Sigmoid colon (tissue), 7 donors: ENCODE results near the gene MAEA. TPM values are rescaled to one million over a fixed set of nuclear protein-coding genes. Genes with fewer than 3 reads are reported as not detected.

Experiments
- DNase-seq: peaks from one replicate; pipeline ENCODE4 v3.0.0-alpha.2; 2019
- H3K27ac ChIP-seq, 4 donors: fragments of 200-600 bp; sonication (generic); one replicate each; pipeline ENCODE4 v1.5.1; 2016 to 2019; ENCODE audit warnings: mild to moderate bottlenecking in 1 of 4
- H3K27me3 ChIP-seq, 3 donors: fragments of 200-600 bp; sonication (generic); one replicate each; pipeline ENCODE4 v1.5.1; 2019; ENCODE audit warnings: mild to moderate bottlenecking in 1 of 3
- H3K36me3 ChIP-seq, 4 donors: fragments of 200-600 bp; sonication (generic); one replicate each; pipeline ENCODE4 v1.5.1; 2016 to 2019
- H3K4me1 ChIP-seq, 4 donors: fragments of 200-600 bp; sonication (generic); one replicate each; pipeline ENCODE4 v1.5.1; 2017 to 2019
- H3K4me3 ChIP-seq, 4 donors: fragments of 200-600 bp; sonication (generic); one replicate each; pipeline ENCODE4 v1.5.1; 2017 to 2019; ENCODE audit warnings: mild to moderate bottlenecking in 2 of 4, moderate library complexity in 1 of 4
- H3K9me3 ChIP-seq, 4 donors: fragments of 200-600 bp in 3 of 4; sonication (generic) in 3 of 4; one replicate each; pipeline versions ENCODE4 v1.5.1 to v1.6.1; 2013 to 2019
- EP300 ChIP-seq, 4 donors: sonication (generic); formaldehyde crosslinking; IDR thresholded peaks; one replicate each; pipeline ENCODE4 v1.6.1; 2017; ENCODE audit warnings: antibody characterized with exemption in 4 of 4
- POLR2A ChIP-seq, 2 donors: fragments of 450-650 bp; IDR thresholded peaks; one replicate each; pipeline ENCODE4 v1.6.1; 2016; ENCODE audit warnings: antibody characterized with exemption in 2 of 2, mild to moderate bottlenecking in 2 of 2, moderate library complexity in 2 of 2
- POLR2AphosphoS5 ChIP-seq, 4 donors: sonication (generic); formaldehyde crosslinking; IDR thresholded peaks; one replicate each; pipeline ENCODE4 v1.6.1; 2017; ENCODE audit warnings: antibody characterized with exemption in 4 of 4
- WGBS, 2 donors: extraction: QIAGEN DNeasy Blood & Tissue Kit; methylation state at CpG; one replicate each; pipeline ENCODE4 v1.1.7; 2013; 5-methylcytosine and 5-hydroxymethylcytosine counted together
- intact Hi-C: fragments of 100-400 bp; cut with DNase I; formaldehyde crosslinking; loops from one replicate; pipeline ENCODE4 v1.15.1; 2023
- polyA plus RNA-seq, 3 donors: library from polyadenylated mRNA; stranded (reverse); fragments of 200-250 nt; gene quantifications; one replicate each; pipeline ENCODE4 v1.2.3, GENCODE V29; 2013
- total RNA-seq, 4 donors: library from RNA; depleted of rRNA; stranded (reverse); fragments of >200 nt; gene quantifications; one replicate each; pipeline ENCODE4 v1.1.0, GENCODE V29; 2016
- TF ChIP-seq, protein P1 (sequence below), 4 experiments: fragments of 450-650 bp in 3 of 4; fragments of 200-600 bp in 1 of 4; IDR thresholded peaks; one replicate each; pipeline ENCODE4 v1.5.1; 2016 to 2019; ENCODE audit warnings: antibody characterized with exemption in 4 of 4, mild to moderate bottlenecking in 3 of 4, moderate library complexity in 2 of 4
- donor health status: healthy with polysubstance abuse.
- donor health status: Bipolar disorder and iron deficiency.
- donor health status: healthy.

MAEA gene
- total and polyA plus RNA-seq, 7 donors: 44.2 to 89.8 (median 53.0) TPM

DNA sequence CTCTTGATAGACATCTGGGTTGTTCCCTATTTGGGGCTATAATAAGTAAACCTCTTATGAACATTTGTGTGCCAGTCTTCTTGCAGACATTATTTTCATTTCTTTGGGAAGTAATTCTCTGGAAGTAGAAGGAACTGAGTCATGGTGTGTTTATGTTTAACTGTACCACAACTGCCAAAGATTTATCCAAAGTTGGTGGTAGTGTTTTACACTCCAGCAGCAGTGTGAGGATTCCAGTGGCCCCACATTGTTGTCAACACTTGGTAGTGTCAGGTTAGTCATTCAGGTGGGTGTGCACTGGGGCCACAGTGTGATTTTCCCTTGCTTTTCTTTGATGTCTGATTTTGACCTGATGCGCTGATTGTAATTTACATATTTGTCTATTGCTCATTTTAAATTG, 52.3 kb downstream of the MAEA start:
- Histone ChIP-seq H3K27me3 (no peaks in the 10 kb centered on the region), H3K4me3 (no peak overlapping the region), H3K27ac (no peak overlapping the region), H3K4me1 (peaks cover 0 to 14% (median 10%) of the 10 kb centered on the region in 4 donors), H3K36me3 (peaks cover 23 to 50% (median 39%) of the 10 kb centered on the region in 4 donors), H3K9me3 (no peaks in the 10 kb centered on the region)
- TF ChIP-seq POLR2AphosphoS5 (IDR thresholded peaks at IDR 0.05): no peak
- TF ChIP-seq, protein P1, sequence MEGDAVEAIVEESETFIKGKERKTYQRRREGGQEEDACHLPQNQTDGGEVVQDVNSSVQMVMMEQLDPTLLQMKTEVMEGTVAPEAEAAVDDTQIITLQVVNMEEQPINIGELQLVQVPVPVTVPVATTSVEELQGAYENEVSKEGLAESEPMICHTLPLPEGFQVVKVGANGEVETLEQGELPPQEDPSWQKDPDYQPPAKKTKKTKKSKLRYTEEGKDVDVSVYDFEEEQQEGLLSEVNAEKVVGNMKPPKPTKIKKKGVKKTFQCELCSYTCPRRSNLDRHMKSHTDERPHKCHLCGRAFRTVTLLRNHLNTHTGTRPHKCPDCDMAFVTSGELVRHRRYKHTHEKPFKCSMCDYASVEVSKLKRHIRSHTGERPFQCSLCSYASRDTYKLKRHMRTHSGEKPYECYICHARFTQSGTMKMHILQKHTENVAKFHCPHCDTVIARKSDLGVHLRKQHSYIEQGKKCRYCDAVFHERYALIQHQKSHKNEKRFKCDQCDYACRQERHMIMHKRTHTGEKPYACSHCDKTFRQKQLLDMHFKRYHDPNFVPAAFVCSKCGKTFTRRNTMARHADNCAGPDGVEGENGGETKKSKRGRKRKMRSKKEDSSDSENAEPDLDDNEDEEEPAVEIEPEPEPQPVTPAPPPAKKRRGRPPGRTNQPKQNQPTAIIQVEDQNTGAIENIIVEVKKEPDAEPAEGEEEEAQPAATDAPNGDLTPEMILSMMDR (IDR thresholded peaks at IDR 0.05): no peak
- TF ChIP-seq POLR2A (IDR thresholded peaks at IDR 0.05): no peak
- TF ChIP-seq EP300 (IDR thresholded peaks at IDR 0.05): no peak
- intact Hi-C loops: loop anchor here (10.0 kb wide), 1 partner anchor 177 kb away; no protein-coding TSS in a partner anchor
- DNase-seq: no peak
- WGBS, 2 donors: 94 to 100% methylated on average over 1 of the region's 1 CpG

DNA sequence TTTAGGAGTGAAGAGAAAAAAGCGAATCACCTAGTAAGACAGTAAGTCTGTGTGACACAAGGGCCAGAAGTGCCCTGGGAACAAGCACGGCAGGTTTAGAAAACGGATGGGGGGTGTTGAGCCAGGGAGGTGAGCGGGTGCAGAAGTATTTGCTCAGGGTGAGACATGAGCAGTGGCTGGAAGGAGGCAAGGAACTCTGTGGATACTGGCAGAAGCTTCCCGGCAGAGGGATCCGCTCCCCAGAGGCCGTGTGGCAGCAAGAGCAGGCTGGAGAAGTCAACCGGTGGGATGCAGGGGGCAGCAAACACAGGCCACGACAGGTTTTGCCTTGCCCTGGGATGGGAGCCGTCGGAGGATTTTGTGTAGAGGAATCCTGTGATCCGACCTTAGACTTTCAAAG, 55.0 kb downstream of the MAEA start:
- TF ChIP-seq, protein P1 (IDR thresholded peaks at IDR 0.05): no peak
- no peak for TF ChIP-seq EP300 (IDR thresholded peaks at IDR 0.05)
- TF ChIP-seq POLR2AphosphoS5 (IDR thresholded peaks at IDR 0.05): no peak
- TF ChIP-seq POLR2A (IDR thresholded peaks at IDR 0.05): no peak

DNA sequence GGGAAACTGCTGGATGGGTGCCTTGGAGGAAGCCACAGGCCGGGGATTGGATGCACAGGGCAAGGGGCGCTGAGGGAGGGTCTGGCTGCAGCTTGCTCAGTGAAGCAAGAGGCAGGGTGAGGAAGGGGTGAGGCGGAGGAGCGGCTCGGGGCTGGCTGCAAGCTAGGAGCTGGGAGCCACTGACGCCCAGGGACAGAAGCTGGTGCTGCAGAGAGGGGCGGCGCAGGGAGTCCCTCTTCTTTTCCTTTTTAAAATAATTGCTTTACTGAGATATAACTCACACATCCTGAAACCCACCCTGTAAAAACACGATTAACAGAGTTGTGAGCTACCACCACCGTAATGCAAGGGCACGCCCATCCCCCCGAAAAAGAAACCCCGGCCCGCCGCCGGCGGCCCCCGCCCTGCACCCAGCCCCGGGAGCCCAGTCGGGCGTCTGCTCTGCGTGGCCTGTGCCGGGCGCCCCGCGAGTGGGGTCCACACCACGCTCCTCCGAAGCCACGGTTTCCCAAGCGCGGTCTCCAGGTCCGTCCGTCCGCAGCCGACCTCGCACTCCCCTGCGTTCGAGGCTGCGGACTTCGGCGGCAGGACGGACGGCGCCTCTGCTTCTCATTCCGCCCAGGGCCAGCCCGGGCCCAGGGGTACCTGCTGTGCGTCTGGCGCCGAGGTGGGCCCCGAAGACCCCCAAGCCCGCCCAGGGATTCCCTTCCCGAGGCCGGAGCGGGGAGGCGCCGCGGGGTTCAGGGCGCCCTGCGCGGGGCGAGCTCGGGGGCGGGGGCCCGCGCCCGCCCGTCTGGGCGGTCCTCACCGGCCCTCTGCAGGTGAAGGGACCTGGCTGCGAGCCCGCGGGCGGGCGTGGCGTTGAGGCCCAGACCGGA, 56.5 kb downstream of the MAEA start:
- peaks cover 0 to 38% (median 26%) of the 10 kb centered on the region in 4 donors for H3K4me1 ChIP-seq
- WGBS, 2 donors: 0% methylated on average over 76 of the region's 76 CpGs
- H3K9me3 ChIP-seq: no peaks in the 10 kb centered on the region
- peak; percentile 84 for DNase-seq
- intact Hi-C loops: loop anchor here (1.0 to 10.0 kb wide), 5 partner anchors 37 to 366 kb away; partner anchors contain the start of genes CTBP1, MAEA and SLBP
- H3K27ac ChIP-seq: peak overlapping the region; percentile 91 to 99 (median 97)
- H3K4me3 ChIP-seq: peak overlapping the region; percentile 58 to 76 (median 69)
- no peak for TF ChIP-seq EP300 (IDR thresholded peaks at IDR 0.05)
- TF ChIP-seq, protein P1 (IDR thresholded peaks at IDR 0.05): peak in 2 of 4 experiments; percentile 17 to 24
- no peaks in the 10 kb centered on the region for H3K27me3 ChIP-seq
- H3K36me3 ChIP-seq: peaks cover 0 to 19% (median 7%) of the 10 kb centered on the region in 4 donors

More for the DNA sequence above, 55.0 kb downstream of the MAEA start:
- no peak overlapping the region for H3K4me3 ChIP-seq
- peaks cover 6 to 26% (median 14%) of the 10 kb centered on the region in 4 donors for H3K36me3 ChIP-seq
- no peaks in the 10 kb centered on the region for H3K27me3 ChIP-seq
- no peak overlapping the region for H3K27ac ChIP-seq
- WGBS, 2 donors: 69 to 75% methylated on average over 12 of the region's 12 CpGs
- DNase-seq: no peak
- intact Hi-C loops: loop anchor here (5.0 to 10.0 kb wide), 2 partner anchors 180 to 368 kb away; partner anchors contain the start of gene SLBP
- no peaks in the 10 kb centered on the region for H3K9me3 ChIP-seq
- peaks cover 0 to 33% (median 26%) of the 10 kb centered on the region in 4 donors for H3K4me1 ChIP-seq

DNA sequence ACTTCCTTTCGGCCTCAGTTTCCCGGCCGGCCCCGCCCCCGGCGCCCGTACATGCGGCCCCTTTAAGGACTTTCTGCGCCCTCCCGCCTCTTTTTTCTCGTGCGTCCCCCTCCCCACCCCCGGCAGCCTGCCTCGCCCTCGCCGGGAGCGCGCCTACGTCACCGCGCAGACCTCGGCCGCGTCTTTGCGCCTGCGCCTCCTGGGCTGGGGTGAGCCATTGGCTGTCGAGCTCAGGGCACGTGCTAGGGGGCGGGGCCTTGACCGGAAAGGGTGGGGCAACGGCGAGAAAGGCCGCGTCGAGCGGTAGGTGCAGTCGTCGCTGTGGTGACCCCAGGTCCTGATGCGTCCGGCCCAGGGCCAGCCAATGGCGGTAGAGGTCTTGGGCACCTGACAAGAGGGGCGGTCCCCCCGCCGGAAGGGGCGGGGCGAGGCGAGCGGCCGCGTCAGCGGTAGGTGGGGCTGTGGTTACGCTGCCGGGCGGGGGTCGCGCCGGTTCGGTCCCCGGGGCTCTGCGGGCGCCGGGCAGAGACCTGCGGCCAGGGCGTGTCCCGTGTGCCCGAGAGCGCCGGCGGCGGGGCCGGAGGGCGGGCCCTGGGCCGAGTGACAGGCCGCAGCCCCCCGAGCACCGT, 57.2 kb downstream of the MAEA start, which contains the start of gene UVSSA:
UVSSA (plus strand) TSS at position 428 of the 629 bp plus-strand sequence. CDS start 884 bp downstream, outside the sequence.
- WGBS, 2 donors: 0 to 1% methylated on average over 76 of the region's 76 CpGs
- intact Hi-C loops: loop anchor here (1.0 to 10.0 kb wide), 5 partner anchors 38 to 365 kb away; partner anchors contain the start of genes CTBP1, MAEA and SLBP
- peak; percentile 100 for DNase-seq
- TF ChIP-seq POLR2A (IDR thresholded peaks at IDR 0.05): peak in 1 of 2 donors; percentile 17
- TF ChIP-seq, protein P1 (IDR thresholded peaks at IDR 0.05): no peak
- peak in 1 of 4 donors; percentile 82 for TF ChIP-seq EP300 (IDR thresholded peaks at IDR 0.05)
- TF ChIP-seq POLR2AphosphoS5 (IDR thresholded peaks at IDR 0.05): peak; percentile 89 to 96 (median 94)
- Histone ChIP-seq H3K27ac (peak within 1 kb of the TSS; percentile 97 to 100 (median 98)), H3K27me3 (no peaks in the 10 kb centered on the region), H3K36me3 (peaks cover 0 to 11% (median 7%) of the 10 kb centered on the region in 4 donors), H3K4me1 (peaks cover 0 to 45% (median 30%) of the 10 kb centered on the region in 4 donors), H3K4me3 (peak within 1 kb of the TSS; percentile 58 to 76 (median 69)), H3K9me3 (no peaks in the 10 kb centered on the region)
